Measurements from ENCODE around the gene KCNQ5.

- TF ChIP-seq EZH2 (IDR thresholded peaks at IDR 0.05; ENCODE audit: low read length) (no peak), CTCF (optimal IDR thresholded peaks at IDR 0.05 in 1 of 3, IDR thresholded peaks at IDR 0.05 in 1 of 3, conservative IDR thresholded peaks at IDR 0.05 in 1 of 3; ENCODE audit: extremely low read depth in 1 of 3, insufficient read depth in 2 of 3, low read length in 3 of 3) (no peak)
Measured at GRCh38 chr6:72855471-72855870, 233.6 kb downstream of the KCNQ5 start.

All from keratinocyte (primary cell).